ENCODE results near the gene PDE9A. TPM values are rescaled to one million over a fixed set of nuclear protein-coding genes. Genes with fewer than 3 reads are reported as not detected.

PDE9A gene
- total RNA-seq, 2 donors from 2014 or later = 45.9 to 62.4 TPM

DNA sequence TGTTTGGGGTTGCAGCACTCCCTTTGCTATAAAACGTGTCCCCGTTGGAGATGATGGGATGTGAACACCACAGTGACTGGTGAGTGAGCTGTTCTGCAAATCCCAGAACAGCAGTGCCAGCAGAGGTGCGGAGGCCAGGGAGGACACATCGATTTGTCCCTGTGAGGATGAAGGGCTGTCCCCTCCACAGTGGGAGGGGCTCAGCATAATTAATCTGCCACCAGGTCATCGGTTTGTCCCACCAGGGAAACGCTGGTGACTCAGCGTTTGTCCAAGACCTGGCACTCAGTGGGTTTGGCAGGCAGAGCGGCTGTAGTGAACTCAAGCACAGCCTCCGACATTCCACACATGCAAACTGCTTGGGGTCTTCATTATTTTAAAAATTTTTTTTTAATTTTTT, 22.8 kb upstream of the PDE9A start:
- H3K9me3 ChIP-seq (ENCODE audit: control insufficient read depth, low read length) = no peaks in the 10 kb centered on the region
- no peak overlapping the region for H3K9ac ChIP-seq (ENCODE audit: extremely low read depth, low read length, poor library complexity, severe bottlenecking)
- no peak overlapping the region for H3K4me3 ChIP-seq (ENCODE audit: low read length)
- Mint-ChIP-seq H3K9me3 (no peaks in the 10 kb centered on the region), H3K4me3 (no peak overlapping the region), H3K27me3 (ENCODE audit: insufficient read depth) (peaks cover 13% of the 10 kb centered on the region), H3K4me1 (no peaks in the 10 kb centered on the region), H3K36me3 (ENCODE audit: low read depth) (no peaks in the 10 kb centered on the region), H3K27ac (no peak overlapping the region)
- TF ChIP-seq, protein P1, sequence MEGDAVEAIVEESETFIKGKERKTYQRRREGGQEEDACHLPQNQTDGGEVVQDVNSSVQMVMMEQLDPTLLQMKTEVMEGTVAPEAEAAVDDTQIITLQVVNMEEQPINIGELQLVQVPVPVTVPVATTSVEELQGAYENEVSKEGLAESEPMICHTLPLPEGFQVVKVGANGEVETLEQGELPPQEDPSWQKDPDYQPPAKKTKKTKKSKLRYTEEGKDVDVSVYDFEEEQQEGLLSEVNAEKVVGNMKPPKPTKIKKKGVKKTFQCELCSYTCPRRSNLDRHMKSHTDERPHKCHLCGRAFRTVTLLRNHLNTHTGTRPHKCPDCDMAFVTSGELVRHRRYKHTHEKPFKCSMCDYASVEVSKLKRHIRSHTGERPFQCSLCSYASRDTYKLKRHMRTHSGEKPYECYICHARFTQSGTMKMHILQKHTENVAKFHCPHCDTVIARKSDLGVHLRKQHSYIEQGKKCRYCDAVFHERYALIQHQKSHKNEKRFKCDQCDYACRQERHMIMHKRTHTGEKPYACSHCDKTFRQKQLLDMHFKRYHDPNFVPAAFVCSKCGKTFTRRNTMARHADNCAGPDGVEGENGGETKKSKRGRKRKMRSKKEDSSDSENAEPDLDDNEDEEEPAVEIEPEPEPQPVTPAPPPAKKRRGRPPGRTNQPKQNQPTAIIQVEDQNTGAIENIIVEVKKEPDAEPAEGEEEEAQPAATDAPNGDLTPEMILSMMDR (conservative IDR thresholded peaks at IDR 0.05) = no peak
- H3K27ac ChIP-seq (ENCODE audit: low read depth, low read length) = no peak overlapping the region
- peaks cover 21% of the 10 kb centered on the region for H3K27me3 ChIP-seq (ENCODE audit: control insufficient read depth, insufficient read depth, low read length, poor library complexity, severe bottlenecking)
- H3K36me3 ChIP-seq (ENCODE audit: control insufficient read depth, insufficient read depth, low read length) = no peaks in the 10 kb centered on the region
- 80 to 90% methylated on average over 8 to 9 of the region's 9 CpGs for WGBS, 2 experiments (ENCODE audit: insufficient coverage in 1 of 2, insufficient read length in 1 of 2)
- H3K4me1 ChIP-seq (ENCODE audit: control insufficient read depth, insufficient read depth, low read length) = no peaks in the 10 kb centered on the region
- peak; percentile 42 for DNase-seq

DNA sequence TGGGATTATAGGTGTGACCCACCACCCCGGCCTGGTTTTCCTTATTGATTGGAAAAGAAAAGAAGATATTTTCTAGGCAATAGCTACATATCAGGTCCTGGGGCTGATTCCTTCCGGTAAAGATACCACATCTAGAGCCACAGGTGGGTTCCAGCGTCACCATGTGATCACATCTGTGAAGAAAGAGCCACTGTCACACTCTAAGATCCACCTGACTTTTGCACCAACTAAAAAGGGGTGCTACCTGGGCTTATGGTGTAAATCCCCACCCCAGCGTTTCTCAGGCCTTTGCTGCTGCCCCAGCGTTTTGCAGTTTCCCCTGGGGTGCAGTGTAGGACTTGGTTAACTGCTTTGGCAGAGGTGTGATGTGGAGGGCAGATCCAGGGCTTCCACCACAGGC, 22.3 kb upstream of the PDE9A start:
- Histone ChIP-seq H3K36me3 (ENCODE audit: control insufficient read depth, insufficient read depth, low read length) (no peaks in the 10 kb centered on the region), H3K9me3 (ENCODE audit: control insufficient read depth, low read length) (no peaks in the 10 kb centered on the region), H3K27me3 (ENCODE audit: control insufficient read depth, insufficient read depth, low read length, poor library complexity, severe bottlenecking) (peaks cover 26% of the 10 kb centered on the region), H3K9ac (ENCODE audit: extremely low read depth, low read length, poor library complexity, severe bottlenecking) (no peak overlapping the region), H3K4me1 (ENCODE audit: control insufficient read depth, insufficient read depth, low read length) (no peaks in the 10 kb centered on the region), H3K4me3 (ENCODE audit: low read length) (no peak overlapping the region), H3K27ac (ENCODE audit: low read depth, low read length) (no peak overlapping the region)
- Mint-ChIP-seq H3K27ac (no peak overlapping the region), H3K4me1 (no peaks in the 10 kb centered on the region), H3K4me3 (no peak overlapping the region), H3K36me3 (ENCODE audit: low read depth) (no peaks in the 10 kb centered on the region), H3K27me3 (ENCODE audit: insufficient read depth) (peaks cover 9% of the 10 kb centered on the region), H3K9me3 (no peaks in the 10 kb centered on the region)
- TF ChIP-seq, protein P1 (conservative IDR thresholded peaks at IDR 0.05) = no peak
- 82 to 93% methylated on average over 2 to 5 of the region's 5 CpGs for WGBS, 2 experiments (ENCODE audit: insufficient coverage in 1 of 2, insufficient read length in 1 of 2)
- peak; percentile 26 for DNase-seq

DNA sequence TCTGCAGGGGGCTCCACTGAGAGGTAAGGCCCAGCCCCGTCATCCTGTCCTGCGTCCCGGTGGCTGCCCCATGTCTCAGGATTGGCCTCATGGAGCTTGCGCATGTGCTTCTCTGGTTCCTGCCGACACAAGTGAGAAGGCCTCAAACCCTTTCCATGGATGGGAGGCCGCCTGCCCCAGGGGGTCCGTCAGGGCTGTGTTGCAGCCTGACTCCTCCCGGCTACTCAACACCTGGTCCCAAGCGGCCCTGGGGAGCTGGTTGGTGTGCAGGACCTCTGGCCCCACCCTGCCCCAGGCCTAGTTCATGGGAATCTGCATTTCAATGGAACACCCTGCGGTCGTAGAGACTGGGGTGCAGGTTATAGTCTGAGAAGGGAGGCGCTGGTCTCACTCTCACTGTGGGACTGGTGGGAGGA, 21.1 kb upstream of the PDE9A start:
- TF ChIP-seq, protein P1 (conservative IDR thresholded peaks at IDR 0.05) = peak; percentile 34
- H3K36me3 Mint-ChIP-seq (ENCODE audit: low read depth) = no peaks in the 10 kb centered on the region
- Histone ChIP-seq H3K9me3 (ENCODE audit: control insufficient read depth, low read length) (no peaks in the 10 kb centered on the region), H3K4me3 (ENCODE audit: low read length) (no peak overlapping the region), H3K27me3 (ENCODE audit: control insufficient read depth, insufficient read depth, low read length, poor library complexity, severe bottlenecking) (peaks cover 22% of the 10 kb centered on the region), H3K27ac (ENCODE audit: low read depth, low read length) (no peak overlapping the region), H3K9ac (ENCODE audit: extremely low read depth, low read length, poor library complexity, severe bottlenecking) (no peak overlapping the region), H3K4me1 (ENCODE audit: control insufficient read depth, insufficient read depth, low read length) (no peaks in the 10 kb centered on the region), H3K36me3 (ENCODE audit: control insufficient read depth, insufficient read depth, low read length) (no peaks in the 10 kb centered on the region)
- no peak overlapping the region for H3K4me3 Mint-ChIP-seq
- H3K4me1 Mint-ChIP-seq = no peaks in the 10 kb centered on the region
- no peak overlapping the region for H3K27ac Mint-ChIP-seq
- 92 to 93% methylated on average over 11 to 12 of the region's 12 CpGs for WGBS, 2 experiments (ENCODE audit: insufficient coverage in 1 of 2, insufficient read length in 1 of 2)
- DNase-seq = peak; percentile 53
- H3K27me3 Mint-ChIP-seq (ENCODE audit: insufficient read depth) = peaks cover 8% of the 10 kb centered on the region
- no peaks in the 10 kb centered on the region for H3K9me3 Mint-ChIP-seq
